ENCODE results near the gene GIPR.
A peak's percentile ranks its signal among the peaks of the same experiment; 100 is the strongest.
"Not testable (repeated sequence)": the region's sequence is repeated elsewhere in the genome, so short reads cannot be mapped to it uniquely, and the experiment has no call there.

GIPR gene

GRCh38 chr19:45645631-45646344 lies 22.2 kb upstream of the GIPR start:
- peak; percentile 91 for DNase-seq (ENCODE audit: low read depth)

GRCh38 chr19:45646345-45646698 lies 21.7 kb upstream of the GIPR start:
- DNase-seq (ENCODE audit: low read depth): no peak

- DNase-seq (ENCODE audit: low read depth): no peak
These were observed 17.3 kb upstream of the GIPR start for GRCh38 chr19:45650722-45651121.

- DNase-seq (ENCODE audit: low read depth): peak; percentile 33
These were observed 14.4 kb upstream of the GIPR start for GRCh38 chr19:45653634-45654033.

- DNase-seq (ENCODE audit: low read depth): no peak
These were observed 12.9 kb upstream of the GIPR start for GRCh38 chr19:45655073-45655472.

- DNase-seq (ENCODE audit: low read depth): no peak
These were observed 10.4 kb upstream of the GIPR start for GRCh38 chr19:45657520-45658167.

- DNase-seq (ENCODE audit: low read depth): no peak
These were observed 8.8 kb upstream of the GIPR start for GRCh38 chr19:45659096-45659729.

GRCh38 chr19:45660636-45661035 lies 7.4 kb upstream of the GIPR start:
- DNase-seq (ENCODE audit: low read depth): no peak

GRCh38 chr19:45663800-45664199 lies 4.2 kb upstream of the GIPR start:
- no peak for DNase-seq (ENCODE audit: low read depth)

- no peak for DNase-seq (ENCODE audit: low read depth)
These were observed 3.4 kb upstream of the GIPR start for GRCh38 chr19:45664575-45664974.

GRCh38 chr19:45668342-45668871 lies 386 bp downstream of the GIPR start:
- no peak for DNase-seq (ENCODE audit: low read depth)

GRCh38 chr19:45670670-45671453 lies 2.8 kb downstream of the GIPR start:
- peak; percentile 72 for DNase-seq (ENCODE audit: low read depth)

GRCh38 chr19:45674946-45675345 lies 6.9 kb downstream of the GIPR start:
- no peak for DNase-seq (ENCODE audit: low read depth)

- no peak for DNase-seq (ENCODE audit: low read depth)
These were observed 8.8 kb downstream of the GIPR start for GRCh38 chr19:45676851-45677263.

GRCh38 chr19:45677351-45678230 lies 9.6 kb downstream of the GIPR start:
- DNase-seq (ENCODE audit: low read depth): peak; percentile 87

GRCh38 chr19:45681391-45682015 lies 13.5 kb downstream of the GIPR start:
- DNase-seq (ENCODE audit: low read depth): peak; percentile 82

- no peak for DNase-seq (ENCODE audit: low read depth)
These were observed 14.1 kb downstream of the GIPR start for GRCh38 chr19:45682117-45682516.

GRCh38 chr19:45682908-45683307 lies 14.9 kb downstream of the GIPR start:
- DNase-seq (ENCODE audit: low read depth): no peak

- DNase-seq (ENCODE audit: low read depth): not testable (repeated sequence)
These were observed 17.0 kb downstream of the GIPR start for GRCh38 chr19:45685045-45685444.

GRCh38 chr19:45687599-45687998 lies 19.6 kb downstream of the GIPR start:
- no peak for DNase-seq (ENCODE audit: low read depth)
